Prostate gland (tissue), 2 donors: ENCODE data around the gene RCN1. TPM values are rescaled to one million over a fixed set of nuclear protein-coding genes. Genes with fewer than 3 reads are reported as not detected.
"Not testable (repeated sequence)": the region's sequence is repeated elsewhere in the genome, so short reads cannot be mapped to it uniquely, and the experiment has no call there.

Source experiments
- DNase-seq: peaks from one replicate; pipeline ENCODE4 v3.0.0-alpha.2; 2019; ENCODE audit warnings: low spot score
- H3K27ac ChIP-seq, 2 donors: fragments of 200-600 bp; sonication (generic); 2 replicates each; pipeline ENCODE4 v1.5.1; 2017 to 2019
- H3K27me3 ChIP-seq: fragments of 200-600 bp; sonication (generic); replicated peaks from 2 replicates; pipeline ENCODE4 v1.5.1; 2019; ENCODE audit not compliant: insufficient read depth
- H3K36me3 ChIP-seq, 2 donors: fragments of 200-600 bp; sonication (generic); 1 replicate in 1 of 2; 2 replicates in 1 of 2; pipeline versions ENCODE4 v1.5.1 to v1.8.1; 2017 to 2019
- H3K4me1 ChIP-seq: fragments of 200-600 bp; sonication (generic); replicated peaks from 2 replicates; pipeline ENCODE4 v1.5.1; 2019
- H3K4me3 ChIP-seq, 2 donors: fragments of 200-600 bp; sonication (generic); 2 replicates each; pipeline ENCODE4 v1.5.1; 2017 to 2019
- H3K9me3 ChIP-seq: fragments of 200-600 bp; sonication (generic); 2 replicates; pipeline ENCODE4 v1.5.1; 2017
- CTCF ChIP-seq, 4 experiments: fragments of 200-600 bp in 2 of 4; fragments of 450-650 bp in 2 of 4; sonication (generic) in 2 of 4; IDR thresholded peaks; 1 replicate in 3 of 4; 2 replicates in 1 of 4; pipeline ENCODE4 v1.5.1; 2016 to 2019; ENCODE audit warnings: antibody characterized with exemption in 4 of 4, mild to moderate bottlenecking in 2 of 4, moderate library complexity in 2 of 4
- POLR2A ChIP-seq: fragments of 450-650 bp; IDR thresholded peaks from one replicate; pipeline ENCODE4 v1.6.1; 2016; ENCODE audit warnings: antibody characterized with exemption, mild to moderate bottlenecking
- POLR2AphosphoS5 ChIP-seq: sonication (generic); formaldehyde crosslinking; IDR thresholded peaks from one replicate; pipeline ENCODE4 v1.6.1; 2017; ENCODE audit warnings: antibody characterized with exemption
- WGBS: methylation state at CpG from one replicate; pipeline ENCODE4 v1.1.5; 2018; 5-methylcytosine and 5-hydroxymethylcytosine counted together
- intact Hi-C: fragments of 100-400 bp; cut with DNase I; formaldehyde crosslinking; loops from one replicate; pipeline ENCODE4 v1.14.2; 2022
- total RNA-seq, 2 donors: library from RNA; depleted of rRNA; stranded (reverse); fragments of >200 nt; gene quantifications; one replicate each; pipeline ENCODE4 v1.1.0, GENCODE V29; 2016

RCN1 gene
- total RNA-seq, 2 donors from 2014 or later, result 63.6 to 105 TPM

- Histone ChIP-seq H3K27ac (no peak overlapping the region), H3K9me3 (no peaks in the 10 kb centered on the region), H3K36me3 (no peaks in the 10 kb centered on the region), H3K4me3 (no peak overlapping the region), H3K4me1 (no peaks in the 10 kb centered on the region), H3K27me3 (no peaks in the 10 kb centered on the region)
- no peak for DNase-seq
- WGBS, result 94% methylated on average over 2 of the region's 2 CpGs
- no peak for TF ChIP-seq POLR2A
- no peak for TF ChIP-seq CTCF (IDR thresholded peaks at IDR 0.05)
- TF ChIP-seq POLR2AphosphoS5, result no peak
- intact Hi-C loops, result no loop called here
Measured at GRCh38 chr11:32116668-32117067, 25.8 kb downstream of the RCN1 start.

- no peaks in the 10 kb centered on the region for H3K4me1 ChIP-seq
- no peaks in the 10 kb centered on the region for H3K27me3 ChIP-seq
- TF ChIP-seq POLR2A (no peak), CTCF (IDR thresholded peaks at IDR 0.05) (no peak), POLR2AphosphoS5 (no peak)
- DNase-seq, result no peak
- no peaks in the 10 kb centered on the region for H3K36me3 ChIP-seq
- H3K9me3 ChIP-seq, result no peaks in the 10 kb centered on the region
- no peak overlapping the region for H3K27ac ChIP-seq
- 82% methylated on average over 7 of the region's 7 CpGs for WGBS
- intact Hi-C loops, result no loop called here
- no peak overlapping the region for H3K4me3 ChIP-seq
Measured at GRCh38 chr11:32118025-32118974, 27.4 kb downstream of the RCN1 start.

- WGBS, result 97% methylated on average over 5 of the region's 5 CpGs
- H3K27me3 ChIP-seq, H3K4me3 ChIP-seq, intact Hi-C loops, H3K27ac ChIP-seq, H3K9me3 ChIP-seq, H3K36me3 ChIP-seq, H3K4me1 ChIP-seq, DNase-seq: not testable (repeated sequence)
Measured at GRCh38 chr11:32119139-32119538, 28.3 kb downstream of the RCN1 start.

GRCh38 chr11:32121012-32121411, 30.1 kb downstream of the RCN1 start:
- H3K4me1 ChIP-seq, result no peaks in the 10 kb centered on the region
- intact Hi-C loops, result no loop called here
- no peak for DNase-seq
- no peak overlapping the region for H3K4me3 ChIP-seq
- no peaks in the 10 kb centered on the region for H3K27me3 ChIP-seq
- 93% methylated on average over 4 of the region's 4 CpGs for WGBS
- no peaks in the 10 kb centered on the region for H3K9me3 ChIP-seq
- TF ChIP-seq CTCF (IDR thresholded peaks at IDR 0.05) (no peak), POLR2AphosphoS5 (no peak), POLR2A (no peak)
- no peaks in the 10 kb centered on the region for H3K36me3 ChIP-seq
- H3K27ac ChIP-seq, result no peak overlapping the region

- no peaks in the 10 kb centered on the region for H3K36me3 ChIP-seq
- WGBS, result 60% methylated on average over 2 of the region's 2 CpGs
- H3K4me3 ChIP-seq, result no peak overlapping the region
- H3K27me3 ChIP-seq, result no peaks in the 10 kb centered on the region
- no peaks in the 10 kb centered on the region for H3K4me1 ChIP-seq
- intact Hi-C loops, result no loop called here
- H3K9me3 ChIP-seq, result no peaks in the 10 kb centered on the region
- TF ChIP-seq CTCF (IDR thresholded peaks at IDR 0.05) (no peak), POLR2AphosphoS5 (no peak), POLR2A (no peak)
- H3K27ac ChIP-seq, result no peak overlapping the region
- DNase-seq, result no peak
Measured at GRCh38 chr11:32122200-32122599, 31.3 kb downstream of the RCN1 start.
